Ishikawa (cell line): ENCODE results near the gene PPFIA4.

ENCODE experiments used
- RAD21 ChIP-seq: IDR thresholded peaks from 2 replicates; pipeline ENCODE4 v1.6.1; 2012; ENCODE audit warnings: low read depth
- TAF1 ChIP-seq: IDR thresholded peaks from 2 replicates; pipeline ENCODE4 v1.6.1; 2012; ENCODE audit warnings: low read depth, mild to moderate bottlenecking
- TEAD4 ChIP-seq: IDR thresholded peaks from 2 replicates; pipeline ENCODE4 v1.6.1; 2012
- YY1 ChIP-seq: IDR thresholded peaks from 2 replicates; pipeline ENCODE4 v1.6.1; 2012; ENCODE audit warnings: low read depth
- TF ChIP-seq, protein P1 (sequence below): IDR thresholded peaks from 2 replicates; pipeline ENCODE4 v1.6.1; 2012; ENCODE audit warnings: low read depth, mild to moderate bottlenecking
- TF ChIP-seq, protein P2 (sequence below): IDR thresholded peaks from 2 replicates; pipeline ENCODE4 v1.6.1; 2012

GRCh38 chr1:203025686-203026030 lies 633 bp upstream of the PPFIA4 start:
- TF ChIP-seq TAF1 (no peak), RAD21 (no peak), TEAD4 (no peak), YY1 (no peak)
- TF ChIP-seq, protein P1, sequence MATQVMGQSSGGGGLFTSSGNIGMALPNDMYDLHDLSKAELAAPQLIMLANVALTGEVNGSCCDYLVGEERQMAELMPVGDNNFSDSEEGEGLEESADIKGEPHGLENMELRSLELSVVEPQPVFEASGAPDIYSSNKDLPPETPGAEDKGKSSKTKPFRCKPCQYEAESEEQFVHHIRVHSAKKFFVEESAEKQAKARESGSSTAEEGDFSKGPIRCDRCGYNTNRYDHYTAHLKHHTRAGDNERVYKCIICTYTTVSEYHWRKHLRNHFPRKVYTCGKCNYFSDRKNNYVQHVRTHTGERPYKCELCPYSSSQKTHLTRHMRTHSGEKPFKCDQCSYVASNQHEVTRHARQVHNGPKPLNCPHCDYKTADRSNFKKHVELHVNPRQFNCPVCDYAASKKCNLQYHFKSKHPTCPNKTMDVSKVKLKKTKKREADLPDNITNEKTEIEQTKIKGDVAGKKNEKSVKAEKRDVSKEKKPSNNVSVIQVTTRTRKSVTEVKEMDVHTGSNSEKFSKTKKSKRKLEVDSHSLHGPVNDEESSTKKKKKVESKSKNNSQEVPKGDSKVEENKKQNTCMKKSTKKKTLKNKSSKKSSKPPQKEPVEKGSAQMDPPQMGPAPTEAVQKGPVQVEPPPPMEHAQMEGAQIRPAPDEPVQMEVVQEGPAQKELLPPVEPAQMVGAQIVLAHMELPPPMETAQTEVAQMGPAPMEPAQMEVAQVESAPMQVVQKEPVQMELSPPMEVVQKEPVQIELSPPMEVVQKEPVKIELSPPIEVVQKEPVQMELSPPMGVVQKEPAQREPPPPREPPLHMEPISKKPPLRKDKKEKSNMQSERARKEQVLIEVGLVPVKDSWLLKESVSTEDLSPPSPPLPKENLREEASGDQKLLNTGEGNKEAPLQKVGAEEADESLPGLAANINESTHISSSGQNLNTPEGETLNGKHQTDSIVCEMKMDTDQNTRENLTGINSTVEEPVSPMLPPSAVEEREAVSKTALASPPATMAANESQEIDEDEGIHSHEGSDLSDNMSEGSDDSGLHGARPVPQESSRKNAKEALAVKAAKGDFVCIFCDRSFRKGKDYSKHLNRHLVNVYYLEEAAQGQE: no peak
- TF ChIP-seq, protein P2, sequence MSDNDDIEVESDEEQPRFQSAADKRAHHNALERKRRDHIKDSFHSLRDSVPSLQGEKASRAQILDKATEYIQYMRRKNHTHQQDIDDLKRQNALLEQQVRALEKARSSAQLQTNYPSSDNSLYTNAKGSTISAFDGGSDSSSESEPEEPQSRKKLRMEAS: no peak
